Esophagus squamous epithelium (tissue), 4 donors: ENCODE measurements around the gene CXXC5.

ENCODE experiments used
- POLR2A ChIP-seq, 4 donors: fragments of 450-650 bp; IDR thresholded peaks; one replicate each; pipeline ENCODE4 v1.6.1; 2017; ENCODE audit warnings: antibody characterized with exemption in 4 of 4, mild to moderate bottlenecking in 4 of 4, moderate library complexity in 3 of 4
- TF ChIP-seq, protein P1 (sequence below), 6 experiments: fragments of 450-650 bp in 4 of 6; fragments of 200-600 bp in 2 of 6; sonication (generic) in 2 of 6; IDR thresholded peaks; one replicate each; pipeline ENCODE4 v1.5.1; 2016 to 2019; ENCODE audit warnings: antibody characterized with exemption in 6 of 6, mild to moderate bottlenecking in 4 of 6, moderate library complexity in 4 of 6

DNA sequence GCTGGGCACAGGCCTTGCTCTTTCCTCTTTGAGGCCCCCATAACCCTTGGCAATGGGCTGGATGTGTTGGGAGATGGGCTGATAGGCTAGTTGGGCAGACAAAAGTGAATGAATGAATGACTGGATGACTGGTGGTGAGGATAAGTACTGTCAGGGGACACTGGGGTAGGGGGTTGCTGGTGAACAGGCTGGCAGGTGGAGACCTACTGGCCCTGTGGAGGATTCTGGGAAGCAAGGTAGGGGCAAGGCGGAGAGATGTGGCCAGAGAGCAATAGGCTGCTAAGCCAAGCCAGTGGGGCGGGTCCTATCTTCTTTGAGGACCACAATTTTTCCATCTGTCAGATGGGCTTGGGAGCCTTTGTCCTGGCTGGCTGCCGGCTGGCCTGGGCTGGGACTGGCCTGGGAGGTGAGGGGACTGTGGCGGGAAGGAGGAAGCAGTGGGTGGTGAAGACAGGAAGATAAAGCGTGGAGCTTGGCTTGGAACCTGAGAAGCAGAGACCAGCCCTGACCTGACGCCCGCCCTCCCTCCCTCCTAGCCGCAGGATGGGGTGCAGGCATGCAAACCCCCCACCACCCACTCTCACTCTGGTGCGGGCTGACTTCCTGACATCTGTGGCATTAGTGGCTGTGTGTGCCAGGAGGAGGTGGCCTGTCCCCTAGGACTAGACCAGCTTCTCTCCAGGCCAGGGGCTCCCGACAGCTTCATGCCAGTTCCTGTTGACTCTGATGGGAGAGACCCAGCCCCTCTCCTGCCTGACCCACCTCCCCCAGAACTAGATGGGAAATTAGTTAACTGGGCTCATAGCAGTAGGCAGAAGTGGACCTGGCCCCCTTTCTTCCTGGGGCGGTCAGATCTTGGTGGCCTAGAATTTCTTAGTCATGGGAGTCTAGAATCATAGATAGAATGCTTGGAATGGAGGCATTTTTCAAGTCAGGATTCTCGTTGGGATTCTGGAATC is 9.5 kb downstream of the CXXC5 start:
- TF ChIP-seq, protein P1, sequence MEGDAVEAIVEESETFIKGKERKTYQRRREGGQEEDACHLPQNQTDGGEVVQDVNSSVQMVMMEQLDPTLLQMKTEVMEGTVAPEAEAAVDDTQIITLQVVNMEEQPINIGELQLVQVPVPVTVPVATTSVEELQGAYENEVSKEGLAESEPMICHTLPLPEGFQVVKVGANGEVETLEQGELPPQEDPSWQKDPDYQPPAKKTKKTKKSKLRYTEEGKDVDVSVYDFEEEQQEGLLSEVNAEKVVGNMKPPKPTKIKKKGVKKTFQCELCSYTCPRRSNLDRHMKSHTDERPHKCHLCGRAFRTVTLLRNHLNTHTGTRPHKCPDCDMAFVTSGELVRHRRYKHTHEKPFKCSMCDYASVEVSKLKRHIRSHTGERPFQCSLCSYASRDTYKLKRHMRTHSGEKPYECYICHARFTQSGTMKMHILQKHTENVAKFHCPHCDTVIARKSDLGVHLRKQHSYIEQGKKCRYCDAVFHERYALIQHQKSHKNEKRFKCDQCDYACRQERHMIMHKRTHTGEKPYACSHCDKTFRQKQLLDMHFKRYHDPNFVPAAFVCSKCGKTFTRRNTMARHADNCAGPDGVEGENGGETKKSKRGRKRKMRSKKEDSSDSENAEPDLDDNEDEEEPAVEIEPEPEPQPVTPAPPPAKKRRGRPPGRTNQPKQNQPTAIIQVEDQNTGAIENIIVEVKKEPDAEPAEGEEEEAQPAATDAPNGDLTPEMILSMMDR (IDR thresholded peaks at IDR 0.05): no peak
- TF ChIP-seq POLR2A (IDR thresholded peaks at IDR 0.05): no peak
